ENCODE results near the gene CEACAM1.
"Not testable (repeated sequence)": the region's sequence is repeated elsewhere in the genome, so short reads cannot be mapped to it uniquely, and the experiment has no call there.

CEACAM1 gene

DNA sequence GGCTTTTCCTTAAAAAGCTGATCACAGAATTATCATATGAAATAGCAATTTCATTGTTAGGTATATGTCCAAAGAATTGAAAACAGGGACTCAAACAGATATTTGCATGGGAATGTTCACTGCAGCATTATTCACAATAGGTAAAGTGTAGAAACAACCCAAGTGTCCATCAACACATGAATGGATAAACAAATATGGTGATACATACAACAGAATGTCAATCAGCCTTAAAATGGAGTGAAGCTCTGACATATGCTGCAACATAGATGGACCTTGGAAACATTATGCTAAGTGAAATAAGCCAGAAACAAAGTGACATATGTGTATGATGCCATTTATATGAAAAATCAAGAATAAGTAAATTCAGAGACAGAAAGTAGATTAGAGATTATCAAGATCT, 6.1 kb upstream of the CEACAM1 start:
- Histone ChIP-seq H3K4me1 (ENCODE audit: insufficient read depth, insufficient read length) (no peaks in the 10 kb centered on the region), H3K27me3 (ENCODE audit: insufficient read depth, insufficient read length) (no peaks in the 10 kb centered on the region), H3K4me3 (ENCODE audit: insufficient read length, low read depth) (no peak overlapping the region), H3K36me3 (ENCODE audit: insufficient read depth, insufficient read length, low read length) (no peaks in the 10 kb centered on the region), H3K9ac (ENCODE audit: insufficient read length, low read depth) (no peak overlapping the region), H3K9me3 (ENCODE audit: insufficient read depth, low read length) (no peaks in the 10 kb centered on the region)
- DNase-seq (ENCODE audit: low read depth, low spot score), result no peak
- TF ChIP-seq ZNF274 (IDR thresholded peaks at IDR 0.05; ENCODE audit: low read depth, low read length) (no peak), SUZ12 (IDR thresholded peaks at IDR 0.05; ENCODE audit: extremely low read depth, insufficient read depth, insufficient read length) (no peak), YY1 (IDR thresholded peaks at IDR 0.05; ENCODE audit: insufficient read depth, insufficient read length) (no peak)

DNA sequence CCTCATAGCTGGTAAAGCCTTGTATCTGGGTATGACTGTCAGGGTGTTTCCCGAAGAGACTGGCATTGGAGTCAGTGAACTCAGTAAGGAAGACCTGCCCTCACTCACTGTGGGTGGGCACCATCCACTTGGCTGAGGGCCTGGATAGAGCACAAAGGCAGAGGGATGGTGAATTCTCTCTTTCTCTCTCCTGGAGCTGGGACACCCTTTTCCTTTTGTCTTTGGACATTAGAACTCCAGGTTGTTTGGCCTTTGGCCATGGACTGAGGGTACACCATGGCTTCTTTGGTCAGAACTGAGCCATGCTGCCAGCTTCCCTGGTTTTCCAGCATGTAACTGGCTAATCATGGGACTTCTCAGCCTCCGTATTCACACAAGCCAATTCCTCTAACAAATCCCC, 4.6 kb upstream of the CEACAM1 start:
- no peak overlapping the region for H3K4me3 ChIP-seq (ENCODE audit: insufficient read length, low read depth)
- peaks cover 10% of the 10 kb centered on the region for H3K4me1 ChIP-seq (ENCODE audit: insufficient read depth, insufficient read length)
- H3K9me3 ChIP-seq (ENCODE audit: insufficient read depth, low read length), result no peaks in the 10 kb centered on the region
- TF ChIP-seq ZNF274 (IDR thresholded peaks at IDR 0.05; ENCODE audit: low read depth, low read length), result no peak
- no peak for TF ChIP-seq YY1 (IDR thresholded peaks at IDR 0.05; ENCODE audit: insufficient read depth, insufficient read length)
- no peak for TF ChIP-seq SUZ12 (IDR thresholded peaks at IDR 0.05; ENCODE audit: extremely low read depth, insufficient read depth, insufficient read length)
- H3K9ac ChIP-seq (ENCODE audit: insufficient read length, low read depth), result no peak overlapping the region
- H3K27me3 ChIP-seq (ENCODE audit: insufficient read depth, insufficient read length), result no peaks in the 10 kb centered on the region
- no peaks in the 10 kb centered on the region for H3K36me3 ChIP-seq (ENCODE audit: insufficient read depth, insufficient read length, low read length)
- DNase-seq (ENCODE audit: low read depth, low spot score), result no peak

GRCh38 chr19:42531313-42531712, 3.0 kb upstream of the CEACAM1 start:
- peaks cover 10% of the 10 kb centered on the region for H3K4me1 ChIP-seq (ENCODE audit: insufficient read depth, insufficient read length)
- no peak overlapping the region for H3K9ac ChIP-seq (ENCODE audit: insufficient read length, low read depth)
- H3K9me3 ChIP-seq (ENCODE audit: insufficient read depth, low read length), result no peaks in the 10 kb centered on the region
- no peaks in the 10 kb centered on the region for H3K36me3 ChIP-seq (ENCODE audit: insufficient read depth, insufficient read length, low read length)
- H3K27me3 ChIP-seq (ENCODE audit: insufficient read depth, insufficient read length), result no peaks in the 10 kb centered on the region
- DNase-seq (ENCODE audit: low read depth, low spot score), result no peak
- no peak for TF ChIP-seq ZNF274 (IDR thresholded peaks at IDR 0.05; ENCODE audit: low read depth, low read length)
- TF ChIP-seq YY1 (IDR thresholded peaks at IDR 0.05; ENCODE audit: insufficient read depth, insufficient read length), result no peak
- TF ChIP-seq SUZ12 (IDR thresholded peaks at IDR 0.05; ENCODE audit: extremely low read depth, insufficient read depth, insufficient read length), result no peak
- no peak overlapping the region for H3K4me3 ChIP-seq (ENCODE audit: insufficient read length, low read depth)

DNA sequence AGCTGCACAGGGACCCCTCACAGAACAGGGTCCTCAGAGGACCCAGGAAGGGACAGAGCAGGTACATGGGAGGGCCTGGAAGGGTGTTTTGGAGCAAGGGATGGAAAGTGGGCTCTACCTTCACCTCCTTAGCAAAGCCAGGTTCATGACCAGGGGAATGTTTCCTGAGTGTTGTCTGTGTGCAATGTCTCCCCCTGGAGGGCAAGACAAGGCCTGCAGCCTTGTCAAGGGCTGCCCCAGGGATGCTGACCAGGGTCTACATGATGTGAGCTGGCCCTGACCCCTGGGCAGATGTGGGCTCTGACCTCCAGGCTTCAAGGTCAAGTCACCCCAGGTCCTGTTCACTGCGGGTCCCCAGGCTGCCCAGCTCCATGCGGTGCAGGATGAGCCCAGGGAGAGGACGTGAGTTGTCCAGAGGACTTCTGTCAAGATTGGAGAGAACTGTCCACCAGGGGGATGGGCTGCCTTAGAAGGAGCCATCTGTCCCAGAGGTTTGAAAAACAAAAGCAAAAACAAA, 1.0 kb upstream of the CEACAM1 start:
- DNase-seq (ENCODE audit: low read depth, low spot score), result no peak
- H3K36me3 ChIP-seq (ENCODE audit: insufficient read depth, insufficient read length, low read length), result no peaks in the 10 kb centered on the region
- H3K4me3 ChIP-seq (ENCODE audit: insufficient read length, low read depth), result no peak overlapping the region
- H3K9me3 ChIP-seq (ENCODE audit: insufficient read depth, low read length), result no peaks in the 10 kb centered on the region
- H3K27me3 ChIP-seq (ENCODE audit: insufficient read depth, insufficient read length), result no peaks in the 10 kb centered on the region
- no peak overlapping the region for H3K9ac ChIP-seq (ENCODE audit: insufficient read length, low read depth)
- no peak for TF ChIP-seq YY1 (IDR thresholded peaks at IDR 0.05; ENCODE audit: insufficient read depth, insufficient read length)
- no peak for TF ChIP-seq ZNF274 (IDR thresholded peaks at IDR 0.05; ENCODE audit: low read depth, low read length)
- no peak for TF ChIP-seq SUZ12 (IDR thresholded peaks at IDR 0.05; ENCODE audit: extremely low read depth, insufficient read depth, insufficient read length)
- peaks cover 10% of the 10 kb centered on the region for H3K4me1 ChIP-seq (ENCODE audit: insufficient read depth, insufficient read length)

DNA sequence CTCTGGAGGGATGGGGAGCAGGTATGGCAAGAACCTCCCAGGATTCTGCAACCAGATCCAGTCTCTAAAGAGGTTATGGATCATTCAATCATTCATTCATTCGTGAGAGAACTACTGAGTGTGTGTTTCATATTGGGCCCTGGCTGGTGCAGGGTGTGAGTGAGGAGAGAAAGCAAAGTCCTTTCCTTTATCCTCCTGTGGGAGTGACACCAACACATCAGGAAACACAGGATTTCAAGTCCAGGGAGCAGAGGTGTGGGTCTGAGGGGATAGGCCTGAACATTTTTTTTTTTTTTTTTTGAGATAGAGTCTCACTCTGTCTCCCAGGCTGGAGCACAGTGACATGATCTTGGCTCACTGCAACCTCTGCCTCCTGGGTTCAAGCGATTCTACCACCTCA, 3.3 kb downstream of the CEACAM1 start:
- peaks cover 10% of the 10 kb centered on the region for H3K4me1 ChIP-seq (ENCODE audit: insufficient read depth, insufficient read length)
- no peak overlapping the region for H3K4me3 ChIP-seq (ENCODE audit: insufficient read length, low read depth)
- no peaks in the 10 kb centered on the region for H3K36me3 ChIP-seq (ENCODE audit: insufficient read depth, insufficient read length, low read length)
- DNase-seq (ENCODE audit: low read depth, low spot score), result no peak
- H3K9me3 ChIP-seq (ENCODE audit: insufficient read depth, low read length), result no peaks in the 10 kb centered on the region
- no peak overlapping the region for H3K9ac ChIP-seq (ENCODE audit: insufficient read length, low read depth)
- TF ChIP-seq ZNF274 (IDR thresholded peaks at IDR 0.05; ENCODE audit: low read depth, low read length), result no peak
- no peak for TF ChIP-seq SUZ12 (IDR thresholded peaks at IDR 0.05; ENCODE audit: extremely low read depth, insufficient read depth, insufficient read length)
- no peak for TF ChIP-seq YY1 (IDR thresholded peaks at IDR 0.05; ENCODE audit: insufficient read depth, insufficient read length)
- peaks cover 5% of the 10 kb centered on the region for H3K27me3 ChIP-seq (ENCODE audit: insufficient read depth, insufficient read length)

DNA sequence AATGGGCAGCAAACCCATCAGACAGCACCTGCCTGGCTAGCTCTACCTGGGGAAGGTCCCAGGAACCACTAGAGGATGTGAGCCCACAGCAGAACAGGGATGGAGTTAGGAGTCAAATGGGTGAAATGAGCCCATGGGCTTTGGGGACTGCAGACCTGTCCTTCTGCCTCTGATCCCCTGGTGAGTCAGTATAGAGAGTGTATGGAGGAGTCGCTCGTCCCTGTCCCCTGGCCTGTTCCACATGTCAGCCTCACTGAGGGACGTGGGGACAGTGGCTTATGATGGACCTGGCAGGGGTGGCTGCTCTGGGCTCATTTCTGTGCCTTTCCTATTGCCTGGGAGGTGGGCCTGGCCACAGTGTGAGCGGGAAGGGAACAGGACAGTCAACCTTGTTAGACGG, 4.0 kb downstream of the CEACAM1 start:
- Histone ChIP-seq H3K36me3 (ENCODE audit: insufficient read depth, insufficient read length, low read length) (no peaks in the 10 kb centered on the region), H3K9me3 (ENCODE audit: insufficient read depth, low read length) (no peaks in the 10 kb centered on the region), H3K4me3 (ENCODE audit: insufficient read length, low read depth) (no peak overlapping the region), H3K27me3 (ENCODE audit: insufficient read depth, insufficient read length) (peaks cover 5% of the 10 kb centered on the region), H3K9ac (ENCODE audit: insufficient read length, low read depth) (no peak overlapping the region), H3K4me1 (ENCODE audit: insufficient read depth, insufficient read length) (peaks cover 10% of the 10 kb centered on the region)
- DNase-seq (ENCODE audit: low read depth, low spot score), result no peak
- TF ChIP-seq ZNF274 (IDR thresholded peaks at IDR 0.05; ENCODE audit: low read depth, low read length) (no peak), SUZ12 (IDR thresholded peaks at IDR 0.05; ENCODE audit: extremely low read depth, insufficient read depth, insufficient read length) (no peak), YY1 (IDR thresholded peaks at IDR 0.05; ENCODE audit: insufficient read depth, insufficient read length) (no peak)

- DNase-seq (ENCODE audit: low read depth, low spot score); H3K36me3 ChIP-seq (ENCODE audit: insufficient read depth, insufficient read length, low read length); H3K9ac ChIP-seq (ENCODE audit: insufficient read length, low read depth); H3K27me3 ChIP-seq (ENCODE audit: insufficient read depth, insufficient read length); H3K9me3 ChIP-seq (ENCODE audit: insufficient read depth, low read length); H3K4me3 ChIP-seq (ENCODE audit: insufficient read length, low read depth); H3K4me1 ChIP-seq (ENCODE audit: insufficient read depth, insufficient read length): not testable (repeated sequence)
These were observed 6.0 kb downstream of the CEACAM1 start for GRCh38 chr19:42522262-42522661.

Data from NT2/D1 (cell line).